ENCODE results near the gene RRAD.

Gene RRAD

GRCh38 chr16:66954097-66954659 is 28.8 kb upstream of the RRAD start:
- peak; percentile 37 for TF ChIP-seq CTCF (IDR thresholded peaks at IDR 0.05)
- no peak for DNase-seq (ENCODE audit: low spot score)
- no peak overlapping the region for H3K27ac ChIP-seq
- H3K4me3 ChIP-seq, result no peak overlapping the region

- TF ChIP-seq CTCF (IDR thresholded peaks at IDR 0.05), result no peak
- Histone ChIP-seq H3K4me3 (no peak overlapping the region), H3K27ac (no peak overlapping the region)
- DNase-seq (ENCODE audit: low spot score), result no peak
Measured at GRCh38 chr16:66953462-66954096, 28.2 kb upstream of the RRAD start.

GRCh38 chr16:66952430-66953110 is 27.2 kb upstream of the RRAD start:
- no peak overlapping the region for H3K4me3 ChIP-seq
- DNase-seq (ENCODE audit: low spot score), result no peak
- TF ChIP-seq CTCF (IDR thresholded peaks at IDR 0.05), result no peak
- no peak overlapping the region for H3K27ac ChIP-seq

GRCh38 chr16:66950971-66951790 is 25.8 kb upstream of the RRAD start:
- Histone ChIP-seq H3K27ac (no peak overlapping the region), H3K4me3 (no peak overlapping the region)
- no peak for TF ChIP-seq CTCF (IDR thresholded peaks at IDR 0.05)
- no peak for DNase-seq (ENCODE audit: low spot score)

- no peak for DNase-seq (ENCODE audit: low spot score)
- Histone ChIP-seq H3K4me3 (no peak overlapping the region), H3K27ac (no peak overlapping the region)
- TF ChIP-seq CTCF (IDR thresholded peaks at IDR 0.05), result no peak
Measured at GRCh38 chr16:66950437-66950836, 25.1 kb upstream of the RRAD start.

- DNase-seq (ENCODE audit: low spot score), result no peak
- no peak overlapping the region for H3K27ac ChIP-seq
- no peak overlapping the region for H3K4me3 ChIP-seq
- no peak for TF ChIP-seq CTCF (IDR thresholded peaks at IDR 0.05)
Measured at GRCh38 chr16:66949472-66949871, 24.1 kb upstream of the RRAD start.
